ENCODE data around the gene RUNX2. TPM values are rescaled to one million over a fixed set of nuclear protein-coding genes. Genes with fewer than 3 reads are reported as not detected.

Gene RUNX2
- total and polyA plus RNA-seq, 2 experiments from 2014 or later = 1.0 to 2.1 TPM

- no peak overlapping the region for H3K4me3 ChIP-seq
- no peaks in the 10 kb centered on the region for H3K27me3 ChIP-seq
- H4K20me1 ChIP-seq (ENCODE audit: insufficient read depth, poor library complexity, severe bottlenecking) = no peaks in the 10 kb centered on the region
- no peak for DNase-seq (ENCODE audit: low spot score)
- no peak overlapping the region for H2AFZ ChIP-seq
- WGBS (ENCODE audit: low lambda C conversion rate, missing lambda C conversion rate) = 82% methylated on average over 11 of the region's 11 CpGs
- H3K4me1 ChIP-seq (ENCODE audit: insufficient read depth) = no peaks in the 10 kb centered on the region
- no peak overlapping the region for H3K4me2 ChIP-seq
- TF ChIP-seq EZH2 (IDR thresholded peaks at IDR 0.05; ENCODE audit: borderline replicate concordance) (no peak), EZH2phosphoT487 (IDR thresholded peaks at IDR 0.05; ENCODE audit: low read depth, severe bottlenecking, unreplicated experiment) (no peak), CTCF (IDR thresholded peaks at IDR 0.05; ENCODE audit: poor library complexity) (no peak)
- no peak overlapping the region for H3K27ac ChIP-seq
- H3K79me2 ChIP-seq = no peaks in the 10 kb centered on the region
- H3K36me3 ChIP-seq (replicated peaks; ENCODE audit: insufficient read depth, low read depth) = no peaks in the 10 kb centered on the region
- no peaks in the 10 kb centered on the region for H3K9me2 ChIP-seq (replicated peaks; ENCODE audit: insufficient read depth)
- no peaks in the 10 kb centered on the region for H3K9me3 ChIP-seq (ENCODE audit: low read depth)
These were observed 291.2 kb downstream of the RUNX2 start for GRCh38 chr6:45619211-45619760.

- Histone ChIP-seq H3K27me3 (no peaks in the 10 kb centered on the region), H3K36me3 (replicated peaks; ENCODE audit: insufficient read depth, low read depth) (no peaks in the 10 kb centered on the region), H4K20me1 (ENCODE audit: insufficient read depth, poor library complexity, severe bottlenecking) (no peaks in the 10 kb centered on the region), H3K4me1 (ENCODE audit: insufficient read depth) (no peaks in the 10 kb centered on the region), H3K9me2 (replicated peaks; ENCODE audit: insufficient read depth) (no peaks in the 10 kb centered on the region), H3K4me3 (no peak overlapping the region), H3K4me2 (no peak overlapping the region), H3K27ac (no peak overlapping the region), H3K79me2 (no peaks in the 10 kb centered on the region), H2AFZ (no peak overlapping the region), H3K9me3 (ENCODE audit: low read depth) (no peaks in the 10 kb centered on the region)
- TF ChIP-seq CTCF (IDR thresholded peaks at IDR 0.05; ENCODE audit: poor library complexity) (no peak), EZH2phosphoT487 (IDR thresholded peaks at IDR 0.05; ENCODE audit: low read depth, severe bottlenecking, unreplicated experiment) (no peak), EZH2 (IDR thresholded peaks at IDR 0.05; ENCODE audit: borderline replicate concordance) (no peak)
- no peak for DNase-seq (ENCODE audit: low spot score)
- 93% methylated on average over 3 of the region's 3 CpGs for WGBS (ENCODE audit: low lambda C conversion rate, missing lambda C conversion rate)
These were observed 291.9 kb downstream of the RUNX2 start for GRCh38 chr6:45619994-45620471.

GRCh38 chr6:45624228-45624627, 296.1 kb downstream of the RUNX2 start:
- TF ChIP-seq EZH2 (IDR thresholded peaks at IDR 0.05; ENCODE audit: borderline replicate concordance) = no peak
- no peak for TF ChIP-seq EZH2phosphoT487 (IDR thresholded peaks at IDR 0.05; ENCODE audit: low read depth, severe bottlenecking, unreplicated experiment)
- TF ChIP-seq CTCF (IDR thresholded peaks at IDR 0.05; ENCODE audit: poor library complexity) = no peak
- H3K36me3 ChIP-seq (replicated peaks; ENCODE audit: insufficient read depth, low read depth) = no peaks in the 10 kb centered on the region
- over 99% methylated on average over 4 of the region's 4 CpGs for WGBS (ENCODE audit: low lambda C conversion rate, missing lambda C conversion rate)

More at GRCh38 chr6:45624228-45624627, 296.1 kb downstream of the RUNX2 start:
- Histone ChIP-seq H3K4me3 (no peak overlapping the region), H4K20me1 (ENCODE audit: insufficient read depth, poor library complexity, severe bottlenecking) (no peaks in the 10 kb centered on the region), H3K9me2 (replicated peaks; ENCODE audit: insufficient read depth) (no peaks in the 10 kb centered on the region), H3K9me3 (ENCODE audit: low read depth) (no peaks in the 10 kb centered on the region), H3K27me3 (no peaks in the 10 kb centered on the region), H3K4me1 (ENCODE audit: insufficient read depth) (no peaks in the 10 kb centered on the region), H3K79me2 (no peaks in the 10 kb centered on the region), H3K4me2 (no peak overlapping the region), H2AFZ (no peak overlapping the region), H3K27ac (no peak overlapping the region)
- DNase-seq (ENCODE audit: low spot score) = no peak

Measured in hepatocyte (in vitro differentiated cells).